CD4-positive, alpha-beta T cell treated with Interferon gamma for 1 hour (primary cell): ENCODE measurements around the gene EIF2B2.

Experiments
- DNase-seq: peaks from one replicate; pipeline ENCODE4 v3.0.0-alpha.2; 2020

The EIF2B2 gene

GRCh38 chr14:75046275-75046674, 43.6 kb downstream of the EIF2B2 start:
- DNase-seq, result no peak

- no peak for DNase-seq
These were observed 44.2 kb downstream of the EIF2B2 start for GRCh38 chr14:75046899-75047298.

- DNase-seq, result no peak
These were observed 44.8 kb downstream of the EIF2B2 start for GRCh38 chr14:75047506-75047905.

- no peak for DNase-seq
These were observed 45.4 kb downstream of the EIF2B2 start for GRCh38 chr14:75048101-75048500.

- no peak for DNase-seq
These were observed 46.4 kb downstream of the EIF2B2 start for GRCh38 chr14:75049136-75049535.

GRCh38 chr14:75049731-75050201, 47.0 kb downstream of the EIF2B2 start:
- no peak for DNase-seq

GRCh38 chr14:75050852-75051555, 48.3 kb downstream of the EIF2B2 start, which contains the start of gene MLH3:
Gene MLH3, minus strand, starts transcription at chr14:75051467. Its CDS starts 1,812 bp downstream, at chr14:75049655.
- peak; percentile 79 for DNase-seq

- DNase-seq, result no peak
These were observed 48.8 kb downstream of the EIF2B2 start for GRCh38 chr14:75051556-75051899.

- no peak for DNase-seq
These were observed 50.9 kb downstream of the EIF2B2 start for GRCh38 chr14:75053396-75054291.

- DNase-seq, result no peak
These were observed 51.7 kb downstream of the EIF2B2 start for GRCh38 chr14:75054421-75054820.

- DNase-seq, result no peak
These were observed 56.9 kb downstream of the EIF2B2 start for GRCh38 chr14:75059642-75060041.

- DNase-seq, result no peak
These were observed 57.7 kb downstream of the EIF2B2 start for GRCh38 chr14:75060420-75060819.
